ENCODE data around the gene RFX7. TPM values are rescaled to one million over a fixed set of nuclear protein-coding genes. Genes with fewer than 3 reads are reported as not detected.
"Not testable (repeated sequence)": the region's sequence is repeated elsewhere in the genome, so short reads cannot be mapped to it uniquely, and the experiment has no call there.

Gene RFX7
- total RNA-seq, 1 donor from 2014 or later = 22.3 TPM

DNA sequence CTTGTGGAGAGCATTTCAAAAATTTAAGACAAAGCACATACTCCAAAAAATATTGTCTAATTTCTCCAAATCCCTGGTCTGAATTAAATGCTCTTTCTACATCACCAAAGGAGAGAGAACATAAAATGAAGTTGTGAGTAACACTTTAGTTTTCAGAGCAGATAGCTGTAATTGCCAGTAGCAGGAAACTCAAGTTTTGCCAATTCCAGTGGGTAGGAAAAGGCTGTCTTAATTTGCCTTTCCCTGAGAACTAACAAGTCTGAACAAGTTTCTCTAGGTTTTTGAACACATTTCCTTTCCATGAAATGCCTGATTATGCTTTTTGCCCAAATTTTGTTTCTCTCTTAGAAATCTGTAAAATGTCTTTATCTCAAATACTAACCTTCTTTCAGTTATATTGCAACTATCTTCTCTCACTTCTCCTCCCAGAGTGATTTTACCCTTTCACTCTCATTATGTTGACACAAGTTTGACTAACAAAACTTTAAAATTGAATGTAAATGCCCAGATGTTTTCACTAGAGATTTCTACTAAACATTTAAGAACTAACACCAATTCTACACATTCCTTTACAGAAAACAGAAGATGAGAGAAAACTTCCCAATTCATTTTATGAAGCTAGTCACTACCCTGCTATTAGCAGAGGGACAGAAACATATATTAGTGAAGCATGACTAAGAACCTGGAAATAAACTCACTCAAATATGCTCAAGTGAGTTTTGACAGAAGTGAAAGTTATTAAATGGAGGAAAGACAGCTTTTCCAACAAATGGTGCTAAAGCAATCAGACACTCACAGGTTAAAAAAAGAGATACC, 38.4 kb downstream of the RFX7 start:
- no peak for DNase-seq

DNA sequence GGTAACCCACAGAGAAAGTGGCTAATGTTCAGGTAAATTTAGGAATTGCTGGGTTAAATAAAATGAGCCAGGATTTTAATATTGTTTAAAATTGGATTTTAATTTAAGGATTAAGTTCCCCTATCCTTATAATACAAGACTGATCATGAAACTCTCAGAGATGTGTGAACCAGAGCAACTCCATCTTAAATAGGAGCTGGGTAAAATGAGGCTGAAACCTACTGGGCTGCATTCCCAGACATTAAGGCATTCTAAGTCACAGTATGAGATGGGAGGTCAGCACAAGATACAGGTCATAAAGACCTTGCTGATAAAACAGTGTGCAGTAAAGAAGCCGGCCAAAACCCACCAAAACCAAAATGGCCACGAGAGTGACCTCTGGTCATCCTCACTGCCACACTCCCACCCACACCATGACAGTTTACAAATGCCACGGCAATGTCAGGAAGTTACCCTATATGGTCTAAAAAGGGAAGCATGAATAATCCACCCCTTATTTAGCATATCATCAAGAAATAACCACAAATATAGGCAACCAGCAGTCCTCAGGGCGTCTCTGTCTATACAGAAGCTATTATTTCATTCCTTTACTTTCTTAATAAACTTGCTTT, 40.3 kb downstream of the RFX7 start:
- not testable (repeated sequence) for DNase-seq

DNA sequence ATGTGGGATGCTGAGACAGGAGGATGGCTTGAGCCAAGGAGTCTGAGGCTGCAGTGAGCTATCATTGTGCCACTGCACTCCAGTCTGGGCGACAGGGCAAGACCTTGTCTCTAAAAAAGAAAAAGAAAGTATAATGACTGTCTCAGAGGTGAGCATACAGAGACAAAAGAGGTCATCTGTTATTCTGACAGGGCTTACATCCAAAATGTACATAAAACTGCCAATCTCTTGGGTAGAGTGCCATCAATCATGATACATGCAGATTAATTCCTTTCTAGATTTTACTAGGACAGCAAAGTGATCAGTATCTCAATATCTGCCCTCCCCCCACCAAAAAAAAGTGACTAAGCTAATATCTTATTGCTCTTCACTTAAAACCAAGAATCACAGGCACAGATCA, 41.0 kb downstream of the RFX7 start:
- no peak for DNase-seq

DNA sequence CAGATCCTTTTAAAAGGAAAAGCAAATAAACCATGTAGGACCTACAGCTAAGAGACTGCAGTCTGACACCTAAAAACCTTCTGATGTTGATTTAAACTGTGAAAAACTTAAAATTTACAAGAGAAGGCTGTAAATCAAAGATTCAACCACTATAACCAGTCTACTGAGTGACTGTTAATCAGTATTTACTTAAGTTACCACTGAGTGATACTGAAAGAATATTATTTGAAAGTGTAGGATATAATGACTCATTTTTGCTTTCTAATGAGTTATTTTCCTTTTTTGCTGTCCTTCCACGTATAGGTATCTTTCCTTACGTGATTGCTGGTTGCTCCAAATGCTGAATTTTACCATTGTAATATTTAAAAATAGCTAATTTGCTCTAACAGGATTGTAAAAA, 44.6 kb downstream of the RFX7 start:
- DNase-seq = no peak

DNA sequence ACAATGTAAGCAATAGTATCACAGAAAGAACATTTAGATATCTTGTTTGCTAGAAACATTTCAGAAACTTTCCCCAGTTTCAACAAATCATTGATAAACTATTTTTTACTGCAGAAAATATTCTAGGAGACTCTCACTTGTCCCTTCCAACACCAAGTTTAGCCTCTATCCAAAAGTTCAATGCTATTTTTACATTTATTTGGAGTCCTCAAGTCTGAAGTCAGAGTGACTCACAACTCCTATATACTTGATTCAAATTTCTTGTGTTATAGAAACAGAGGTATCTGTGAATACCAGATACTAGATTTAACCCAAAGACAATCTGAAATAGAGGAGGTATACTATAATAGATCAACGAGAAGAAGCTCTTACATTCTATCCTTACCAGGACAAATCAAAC, 49.6 kb downstream of the RFX7 start:
- no peak for DNase-seq

DNA sequence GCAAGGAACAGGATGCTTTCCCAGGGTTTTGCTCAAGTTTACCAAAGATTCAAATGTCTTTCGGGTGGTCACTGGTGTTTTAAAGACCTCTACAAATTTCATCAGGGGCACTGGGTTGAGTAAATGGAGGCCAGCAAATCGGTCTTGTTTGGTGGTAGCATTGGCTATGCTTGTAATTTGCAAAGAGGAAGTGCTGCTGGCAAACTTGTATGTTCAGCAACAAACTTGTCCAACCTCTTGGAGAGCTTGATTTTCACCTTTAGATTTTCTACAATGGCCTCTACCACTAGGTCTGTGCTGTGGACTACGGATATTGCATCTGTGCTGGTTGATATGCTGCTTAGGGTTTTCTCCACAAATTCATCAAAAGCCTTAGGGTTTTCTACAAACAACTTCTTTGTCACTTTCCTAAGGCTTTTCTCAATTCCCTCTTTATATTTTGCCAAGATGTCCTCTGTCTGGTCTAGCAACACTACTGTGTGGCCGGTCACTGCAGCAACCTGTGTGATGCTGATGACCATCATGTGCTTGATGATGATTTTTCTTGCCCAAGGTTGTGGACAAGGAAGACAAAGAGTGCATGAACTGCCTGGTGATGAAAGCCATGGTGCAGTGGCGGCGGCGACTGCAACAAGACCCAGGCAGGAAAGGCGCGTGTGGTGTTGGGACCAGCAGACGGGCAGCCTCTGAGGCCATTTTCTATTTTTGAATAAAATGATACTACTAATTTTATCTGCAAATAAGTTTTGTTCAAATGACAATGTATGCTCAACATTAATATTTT, 50.8 kb downstream of the RFX7 start:
- DNase-seq = no peak

DNA sequence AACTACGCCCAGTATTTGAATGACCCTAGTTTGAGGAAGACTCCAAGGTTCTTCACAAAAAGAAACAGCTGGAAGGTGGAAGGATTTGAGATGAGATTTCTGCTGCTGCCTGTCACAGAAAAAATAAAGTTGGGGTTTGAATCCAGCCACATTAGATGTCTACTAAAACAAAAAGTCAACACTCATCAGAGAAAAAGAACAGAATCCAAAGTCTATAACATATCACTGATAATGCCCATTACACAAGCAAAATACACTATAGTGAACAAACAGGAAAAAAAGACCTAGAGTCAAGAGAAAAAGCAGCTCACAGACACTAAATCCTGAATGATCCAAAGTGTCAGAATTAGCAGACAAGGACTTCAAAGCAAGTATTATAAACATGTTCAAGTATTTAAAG, 56.0 kb downstream of the RFX7 start:
- no peak for DNase-seq

DNA sequence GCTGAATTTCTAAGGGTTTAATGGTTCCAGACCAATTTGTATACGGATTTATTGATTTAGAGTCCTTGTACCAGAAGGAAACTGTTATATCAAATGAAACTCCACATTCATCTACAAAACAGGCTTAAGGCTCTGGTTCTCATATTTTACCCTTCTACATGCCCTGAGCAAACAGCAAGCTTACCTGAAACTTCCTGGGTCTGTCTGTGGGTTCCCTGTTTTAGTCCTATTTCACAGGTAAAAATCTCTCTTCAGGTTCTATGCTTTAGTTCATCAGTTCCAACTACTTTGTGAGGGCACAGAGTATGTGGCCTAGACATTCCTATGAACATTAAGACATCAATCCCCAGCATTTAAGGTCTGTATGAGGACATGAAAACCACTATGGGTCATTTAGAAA, 57.7 kb downstream of the RFX7 start:
- DNase-seq = no peak

DNA sequence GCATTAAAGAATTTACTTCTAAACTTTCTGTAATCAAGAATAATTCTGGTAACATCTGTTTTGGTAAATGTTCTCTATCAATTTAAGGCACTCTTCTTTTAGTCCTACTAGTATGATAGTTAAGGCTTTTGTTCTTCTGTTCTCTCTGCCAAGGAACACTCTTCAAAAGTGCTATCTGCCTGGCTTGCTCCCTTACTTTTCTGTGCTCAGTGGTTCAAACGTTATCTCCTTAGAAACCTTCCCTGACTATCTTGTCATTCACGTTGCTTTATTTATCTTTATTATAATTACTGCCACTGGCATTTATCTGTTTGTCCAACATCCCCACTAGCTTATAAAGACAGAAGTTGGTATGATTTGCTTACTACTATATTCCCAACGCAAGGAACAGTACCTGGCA, 59.2 kb downstream of the RFX7 start:
- DNase-seq = no peak

DNA sequence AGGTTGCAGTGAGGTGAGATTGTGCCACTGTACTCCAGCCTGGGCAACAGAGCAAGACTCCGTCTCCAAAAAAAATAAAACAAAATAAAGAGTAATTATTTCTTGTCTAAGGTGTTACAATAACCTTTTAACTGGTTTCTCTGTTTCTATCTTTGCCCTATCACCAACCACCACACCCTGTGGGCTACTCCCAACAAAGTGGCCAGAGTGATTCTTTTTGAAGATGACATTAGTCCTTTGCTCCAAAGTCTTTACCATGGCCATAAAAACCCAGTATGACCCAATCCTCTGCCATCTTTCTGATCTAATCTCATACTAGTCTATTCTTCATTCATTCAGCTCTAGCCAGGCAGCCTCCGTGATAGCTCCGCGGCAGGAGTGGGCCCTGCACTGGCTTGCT, 62.8 kb downstream of the RFX7 start:
- DNase-seq = no peak

DNA sequence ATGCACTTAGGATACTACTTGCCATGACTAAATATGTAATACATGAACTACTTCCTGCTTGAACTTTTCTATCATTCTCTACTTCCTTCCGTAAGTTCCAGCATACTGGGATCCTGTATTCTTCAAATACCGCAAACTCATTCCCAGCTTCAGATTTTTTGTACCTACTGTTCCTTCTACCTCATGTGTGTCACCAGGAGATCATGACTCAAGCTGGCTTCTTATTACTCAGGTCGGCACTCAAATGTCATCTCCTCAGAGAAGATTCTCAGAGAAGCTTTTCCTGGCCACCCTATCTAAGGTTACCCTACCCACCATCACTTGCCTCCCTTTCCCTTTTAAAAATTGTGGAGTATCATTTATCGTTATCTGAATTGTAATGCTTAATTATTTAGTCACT, 66.7 kb downstream of the RFX7 start:
- DNase-seq = no peak

DNA sequence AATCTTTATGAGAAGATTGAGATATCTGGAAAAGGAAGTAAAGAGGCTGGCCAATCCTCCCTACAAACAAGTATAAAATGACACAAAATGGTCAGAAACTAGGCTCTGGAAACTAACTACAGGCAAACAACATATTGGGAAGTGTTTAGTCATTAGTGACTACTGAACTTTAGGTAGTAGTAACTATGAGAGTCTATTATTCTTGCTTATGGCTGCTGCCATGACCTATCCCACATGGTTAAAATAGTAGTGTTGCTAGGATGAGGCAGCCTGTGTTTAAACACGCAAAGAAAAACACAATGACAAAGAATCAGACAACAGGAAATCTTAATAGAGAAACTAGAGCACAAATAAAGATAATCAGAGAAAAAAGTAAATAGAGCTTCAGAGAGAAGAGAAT, 67.9 kb downstream of the RFX7 start:
- DNase-seq = no peak

DNA sequence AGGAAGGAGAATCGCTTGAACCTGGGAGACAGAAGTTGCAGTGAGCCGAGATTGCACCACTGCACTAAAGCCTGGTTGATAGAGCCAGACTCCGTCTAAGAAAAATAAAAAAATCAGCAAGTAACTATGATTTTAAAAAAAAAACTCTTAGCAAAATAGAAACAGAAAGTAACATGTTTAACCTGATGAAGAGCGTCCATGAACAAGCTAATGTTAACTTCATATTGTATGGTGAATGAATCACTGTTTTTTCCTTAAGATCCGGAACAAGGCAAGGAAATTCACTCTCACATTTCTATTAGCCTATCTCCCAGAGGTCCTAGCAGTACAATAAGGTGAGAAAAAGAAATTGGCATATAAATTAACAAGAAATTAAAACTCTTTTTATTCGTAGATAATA, 69.0 kb downstream of the RFX7 start:
- DNase-seq = no peak

DNA sequence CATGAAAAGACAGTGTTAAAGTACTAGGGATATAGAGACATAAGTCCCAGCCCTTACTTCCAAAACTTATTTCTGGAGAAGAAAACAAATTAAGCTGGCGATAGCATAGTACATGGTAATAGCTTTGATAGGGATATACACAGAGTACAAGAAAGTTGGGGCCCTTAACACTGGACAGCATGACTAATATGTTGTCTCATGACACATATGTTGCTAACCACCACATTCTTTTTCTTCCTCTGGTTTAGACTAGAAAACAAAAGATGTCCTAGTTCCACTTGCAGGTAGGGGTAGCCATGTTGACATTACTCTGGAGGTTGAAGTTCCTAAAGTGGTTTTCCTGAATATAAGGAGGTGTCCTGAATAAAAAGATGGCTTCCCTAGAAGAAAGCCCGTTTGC, 75.3 kb downstream of the RFX7 start:
- DNase-seq = no peak

DNA sequence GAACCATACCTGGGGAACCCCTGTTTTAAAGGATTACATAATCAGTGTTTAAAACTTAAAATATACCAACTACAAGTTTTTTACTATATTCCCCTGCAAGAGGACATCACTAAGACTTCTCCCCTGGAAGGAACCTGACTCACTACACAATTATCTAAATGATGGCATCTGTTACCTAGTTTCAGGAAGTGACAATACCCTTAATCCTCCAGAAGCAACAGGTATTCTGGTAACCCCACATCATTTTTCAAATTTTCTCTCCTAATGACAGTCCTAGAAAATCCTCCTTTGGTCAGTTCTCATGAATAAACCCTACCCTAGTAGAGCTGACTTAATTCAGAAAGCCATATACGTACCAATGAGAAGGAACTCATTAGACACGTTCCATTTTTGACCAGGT, 78.4 kb downstream of the RFX7 start:
- no peak for DNase-seq

DNA sequence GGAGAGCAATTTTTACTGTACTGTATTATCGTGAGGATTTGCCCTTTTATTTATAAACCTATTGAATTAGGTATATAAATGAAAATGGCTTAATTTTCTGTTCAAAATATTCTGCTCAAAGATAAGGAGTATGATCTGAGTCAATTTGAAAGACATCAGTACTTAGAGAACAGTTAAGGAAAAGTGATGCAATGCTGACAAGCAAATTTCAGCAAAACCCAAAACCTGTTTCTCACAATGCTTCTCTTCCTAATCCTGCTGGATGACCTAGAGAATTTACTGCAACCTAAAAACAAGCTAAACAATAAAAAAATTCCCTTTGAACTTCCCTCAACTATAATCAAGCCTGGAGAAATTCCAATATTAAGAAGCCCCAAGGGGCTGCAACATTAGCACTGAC, 82.7 kb downstream of the RFX7 start:
- DNase-seq = no peak

DNA sequence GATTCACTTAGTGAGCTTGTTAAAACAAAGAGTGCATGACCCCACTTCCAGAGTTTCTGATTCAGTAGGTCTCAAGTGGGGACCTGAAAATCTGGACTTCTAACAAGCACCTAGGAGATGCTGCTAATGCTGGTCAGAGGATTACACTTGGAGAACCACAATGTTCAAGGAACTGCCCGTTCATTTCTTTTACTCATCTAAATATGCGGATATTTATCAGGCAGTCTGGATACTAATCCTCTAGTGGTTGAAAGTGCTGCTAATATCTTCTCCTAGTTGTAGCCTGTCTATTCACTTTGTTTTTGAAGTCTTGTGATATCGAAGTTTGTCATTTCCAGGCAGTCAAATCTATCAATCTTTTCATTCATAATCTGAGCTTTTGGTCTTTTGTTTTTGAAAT, 86.8 kb downstream of the RFX7 start:
- DNase-seq = no peak

DNA sequence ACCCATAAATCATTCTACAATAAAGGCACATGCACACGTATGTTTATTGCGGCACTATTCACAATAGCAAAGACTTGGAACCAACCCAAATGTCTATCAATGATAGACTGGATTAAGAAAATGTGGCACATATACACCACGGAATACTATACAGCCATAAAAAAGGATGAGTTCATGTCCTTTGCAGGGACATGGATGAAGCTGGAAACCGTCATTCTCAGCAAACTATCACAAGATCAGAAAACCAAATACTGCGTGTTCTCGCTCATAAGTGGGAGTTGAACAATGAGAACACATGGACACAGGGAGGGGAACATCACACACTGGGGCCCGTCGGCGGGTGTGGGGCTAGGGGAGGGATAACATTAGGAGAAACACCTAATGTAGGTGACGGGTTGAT, 88.4 kb downstream of the RFX7 start:
- DNase-seq = not testable (repeated sequence)

DNA sequence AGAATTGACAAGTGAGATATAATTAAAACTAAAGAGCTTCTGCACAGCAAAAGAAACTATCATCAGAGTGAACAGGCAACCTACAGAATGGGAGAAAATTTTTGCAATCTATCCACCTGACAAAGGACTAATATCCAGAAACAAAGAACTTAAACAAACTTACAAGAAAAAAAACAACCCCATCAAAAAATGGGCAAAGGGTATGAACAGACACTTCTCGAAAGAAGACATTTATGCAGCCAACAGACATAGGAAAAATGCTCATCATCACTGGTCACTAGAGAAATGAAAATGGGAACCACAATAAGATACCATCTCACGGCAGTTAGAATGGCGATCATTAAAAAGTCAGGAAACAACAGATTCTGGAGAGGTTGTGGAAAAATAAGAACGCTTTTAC, 88.9 kb downstream of the RFX7 start:
- not testable (repeated sequence) for DNase-seq

DNA sequence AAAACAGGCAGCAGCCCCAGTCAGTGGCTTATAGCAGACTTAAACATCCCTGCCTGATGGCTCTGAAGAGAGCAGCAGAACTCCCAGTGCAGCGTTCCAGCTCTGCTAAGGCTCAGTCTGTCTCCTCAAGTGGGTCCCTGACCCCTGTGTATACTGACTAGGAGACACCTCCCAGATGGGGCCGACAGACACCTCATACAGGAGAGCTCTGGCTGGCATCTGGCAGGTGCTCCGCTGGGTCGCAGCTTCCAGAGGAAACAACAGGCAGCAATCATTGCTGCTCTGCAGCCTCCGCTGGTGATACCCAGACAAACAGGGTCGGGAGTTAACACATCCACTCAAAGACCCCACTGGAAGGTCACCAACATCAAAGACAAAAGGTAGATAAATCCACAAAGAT, 93.5 kb downstream of the RFX7 start:
- no peak for DNase-seq

DNA sequence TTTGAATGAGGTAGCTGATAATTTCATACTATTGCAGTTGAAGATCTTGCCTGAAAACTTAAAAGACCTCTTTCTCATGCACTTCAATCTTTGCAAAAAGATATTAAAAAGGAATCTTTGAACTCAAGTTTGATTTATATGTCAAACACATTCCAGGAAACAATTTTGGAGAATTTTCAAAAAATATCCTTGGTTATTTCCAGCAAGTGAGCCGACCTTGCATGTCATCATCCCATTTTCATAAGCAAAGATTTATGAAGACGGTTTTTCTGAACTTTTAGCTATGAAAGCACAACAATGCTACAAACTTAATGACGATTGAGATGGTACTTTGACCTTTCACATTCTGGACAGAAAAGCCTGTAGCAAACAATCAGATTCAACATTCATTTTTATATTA, 95.6 kb downstream of the RFX7 start:
- no peak for DNase-seq

DNA sequence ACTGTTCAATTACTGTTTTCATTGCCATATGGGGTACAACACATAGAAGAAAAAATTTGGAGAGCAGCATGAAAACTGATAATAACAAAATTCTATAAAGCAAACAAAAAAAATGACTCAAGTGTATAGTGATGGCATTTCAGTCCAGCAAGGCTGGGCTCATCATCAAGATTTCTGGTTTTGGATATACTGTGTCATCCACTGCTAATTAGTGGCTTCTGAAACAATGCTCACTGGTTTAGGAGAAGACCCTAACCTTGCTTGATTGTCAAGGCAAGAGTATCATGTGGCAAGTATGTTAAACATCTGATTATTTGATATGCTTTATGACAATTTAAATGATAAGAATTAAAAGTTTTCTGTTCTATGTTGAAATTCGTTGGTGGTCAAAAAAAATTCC, 96.9 kb downstream of the RFX7 start:
- no peak for DNase-seq

DNA sequence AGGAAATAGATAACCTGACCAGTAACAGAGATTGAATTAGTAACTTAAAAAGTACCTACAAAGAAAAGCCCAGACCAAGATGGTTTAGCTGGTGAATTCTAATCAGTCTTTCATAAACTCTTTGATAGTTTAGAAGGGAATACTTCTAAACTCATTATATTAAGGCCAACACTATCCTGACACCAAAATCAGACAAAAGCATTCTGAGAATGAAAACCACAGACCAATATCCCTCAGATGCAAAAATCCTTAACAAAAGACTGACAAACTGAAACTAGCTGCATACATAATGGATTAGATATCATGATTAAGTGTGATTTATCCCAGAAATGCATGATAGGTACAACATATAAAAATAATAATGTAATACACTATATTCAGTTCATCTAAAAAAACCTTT, 115.6 kb downstream of the RFX7 start:
- DNase-seq = no peak

DNA sequence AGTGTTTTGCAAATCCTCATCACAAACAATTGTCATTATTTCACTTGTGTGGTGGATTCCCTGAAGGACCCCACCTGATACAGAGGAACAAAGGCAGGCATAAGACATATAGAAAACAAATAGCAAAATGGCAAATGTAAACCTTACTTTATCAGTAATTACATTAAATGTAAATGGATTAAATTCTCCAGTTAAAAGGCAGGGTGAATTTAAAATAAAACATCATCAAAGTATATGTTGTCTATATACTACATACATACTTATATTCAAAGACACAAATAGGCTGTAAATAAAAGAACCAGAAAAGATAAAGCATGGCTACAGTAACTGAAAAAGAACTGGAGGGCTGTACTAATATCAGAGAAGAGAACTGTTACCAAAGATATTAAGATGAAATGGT, 117.3 kb downstream of the RFX7 start:
- no peak for DNase-seq
